Panc1 (cell line): ENCODE measurements around the gene UBXN2A. TPM values are rescaled to one million over a fixed set of nuclear protein-coding genes. Genes with fewer than 3 reads are reported as not detected.

Experiments
- ATAC-seq: fragments of 200-7000 bp; cut with Tn5 transposase; 2 replicates; pipeline ENCODE4 v1.9.1; 2020; ENCODE audit warnings: mild to moderate bottlenecking, moderate library complexity
- BruUV-seq: library from RNA; stranded (reverse); fragments of 400-500 nt; replicated peaks from 2 replicates; lab custom pipeline; 2021; lab: Mats Ljungman, UMichigan
- CTCF ChIA-PET: fragments of 300-600 bp; sonication (Branson Sonifier 250); formaldehyde crosslinking; loops from one replicate; lab custom pipeline; 2022; ENCODE audit warnings: antibody characterized with exemption; lab: Charles Lee
- POLR2A ChIA-PET: fragments of 300-600 bp; sonication (Branson Sonifier 250); formaldehyde crosslinking; loops from one replicate; lab custom pipeline; 2022; ENCODE audit warnings: antibody characterized with exemption; lab: Charles Lee
- DNase-seq: peaks from one replicate; pipeline ENCODE4 v3.0.0-alpha.2; 2010; ENCODE audit warnings: low read depth, low spot score
- H3K27ac ChIP-seq: 2 replicates; pipeline ENCODE4 v1.5.1; 2011; ENCODE audit warnings: mild to moderate bottlenecking, low read length, inconsistent platforms
- H3K27me3 ChIP-seq: fragments of 200-500 bp; sonication (Bioruptor generic); 2 replicates; pipeline ENCODE4 v1.6.0; 2014; ENCODE audit warnings: low read length, inconsistent platforms; ENCODE audit not compliant: control insufficient read depth, insufficient read depth
- H3K36me3 ChIP-seq: fragments of 200-500 bp; sonication (Bioruptor generic); 2 replicates; pipeline ENCODE4 v1.5.1; 2014; ENCODE audit warnings: inconsistent platforms, mild to moderate bottlenecking, low read length, moderate library complexity; ENCODE audit not compliant: control insufficient read depth, insufficient read depth
- H3K4me1 ChIP-seq: 2 replicates; pipeline ENCODE4 v1.5.1; 2011; ENCODE audit warnings: inconsistent platforms, mild to moderate bottlenecking, low read length, moderate library complexity; ENCODE audit not compliant: control insufficient read depth, insufficient read depth
- H3K4me3 ChIP-seq, 2 experiments: 2 replicates each; pipeline ENCODE4 v1.5.1; 2011 to 2012; ENCODE audit warnings: low read depth in 2 of 2, low read length in 2 of 2, mild to moderate bottlenecking in 2 of 2, inconsistent platforms in 1 of 2, moderate library complexity in 1 of 2
- H3K9me3 ChIP-seq: fragments of 200-500 bp; sonication (Bioruptor generic); 2 replicates; pipeline ENCODE4 v1.5.1; 2014; ENCODE audit warnings: low read depth, mild to moderate bottlenecking, inconsistent platforms, low read length, moderate library complexity; ENCODE audit not compliant: control insufficient read depth, insufficient read depth
- POLR2AphosphoS5 ChIP-seq: IDR thresholded peaks from 2 replicates; pipeline ENCODE4 v1.6.1; 2012; ENCODE audit warnings: mild to moderate bottlenecking, low read depth, low read length, moderate library complexity
- SIN3A ChIP-seq: IDR thresholded peaks from 2 replicates; pipeline ENCODE4 v1.6.1; 2012; ENCODE audit warnings: low read depth, mild to moderate bottlenecking, low read length, moderate library complexity, borderline replicate concordance; ENCODE audit not compliant: insufficient read depth
- TCF7L2 ChIP-seq: IDR thresholded peaks from 2 replicates; pipeline ENCODE4 v1.6.1; 2011; ENCODE audit warnings: mild to moderate bottlenecking, low read depth, low read length, inconsistent platforms
- in situ Hi-C: cut with HindIII; loops from 2 replicates; pipeline ENCODE4 v1.10.0; 2016; ENCODE audit warnings: low sequenced_read_pairs, low pct_unique_long_range_greater_than_20kb
- intact Hi-C: fragments of 100-400 bp; cut with micrococcal nuclease; formaldehyde crosslinking; loops from one replicate; pipeline ENCODE4 v1.10.0; 2022; ENCODE audit not compliant: unreplicated experiment
- total RNA-seq: library from RNA; stranded (reverse); gene quantifications from one replicate; pipeline ENCODE4 v1.2.1, GENCODE V29; 2021; ENCODE audit not compliant: unreplicated experiment
- TF ChIP-seq, protein P1 (sequence below), 2 experiments: IDR thresholded peaks; 2 replicates each; pipeline ENCODE4 v1.6.1; 2011 to 2012; ENCODE audit warnings: low read depth in 2 of 2, control low read depth in 1 of 2, low read length in 1 of 2, mild to moderate bottlenecking in 1 of 2, moderate library complexity in 1 of 2; ENCODE audit not compliant: insufficient read depth in 1 of 2
- TF ChIP-seq, protein P2 (sequence below): fragments of 450-650 bp; IDR thresholded peaks from 2 replicates; pipeline ENCODE4 v1.5.1; 2017; ENCODE audit warnings: mild to moderate bottlenecking

UBXN2A gene
- total RNA-seq, 1 experiment from 2014 or later = 23.3 TPM

DNA sequence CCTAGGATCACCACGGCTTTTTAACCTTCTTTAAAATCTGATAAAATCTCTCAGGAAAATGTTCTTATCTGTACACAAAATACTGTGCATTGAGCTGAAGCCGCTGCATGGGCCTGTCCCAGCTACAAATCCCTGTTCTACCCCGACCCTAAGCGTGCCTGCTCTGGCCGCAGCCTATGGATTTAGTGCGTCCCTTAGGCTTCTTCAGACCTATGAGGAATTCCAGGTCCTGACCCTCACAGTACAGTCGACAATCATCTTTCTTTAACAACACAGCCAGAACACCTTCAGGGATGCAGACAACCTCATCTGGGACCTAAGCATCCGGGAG lies 107.4 kb downstream of the UBXN2A start:
- CTCF ChIA-PET = interaction anchor here (0.8 to 1.0 kb wide), 3 partner anchors 36 to 223 kb away, joined by 3 to 6 read pairs (median 5); partner anchors contain the start of genes ATAD2B and TP53I3
- in situ Hi-C loops (no loop called here), intact Hi-C loops (loop anchor here (10.0 kb wide), 1 partner anchor 123 kb away; the partner anchor contains the start of gene ATAD2B)
- Histone ChIP-seq H3K27me3 (no peaks in the 10 kb centered on the region), H3K4me1 (peaks cover 30% of the 10 kb centered on the region; the same call in 1 of the 2 replicates), H3K4me3 (peak overlapping the region; percentile 94 to 98), H3K9me3 (no peaks in the 10 kb centered on the region), H3K36me3 (no peaks in the 10 kb centered on the region), H3K27ac (peak overlapping the region; percentile 82)
- POLR2A ChIA-PET = interaction anchor here (0.6 kb wide), 1 partner anchor 682 kb away, joined by 3 read pairs; no protein-coding TSS in a partner anchor
- TF ChIP-seq, protein P1, sequence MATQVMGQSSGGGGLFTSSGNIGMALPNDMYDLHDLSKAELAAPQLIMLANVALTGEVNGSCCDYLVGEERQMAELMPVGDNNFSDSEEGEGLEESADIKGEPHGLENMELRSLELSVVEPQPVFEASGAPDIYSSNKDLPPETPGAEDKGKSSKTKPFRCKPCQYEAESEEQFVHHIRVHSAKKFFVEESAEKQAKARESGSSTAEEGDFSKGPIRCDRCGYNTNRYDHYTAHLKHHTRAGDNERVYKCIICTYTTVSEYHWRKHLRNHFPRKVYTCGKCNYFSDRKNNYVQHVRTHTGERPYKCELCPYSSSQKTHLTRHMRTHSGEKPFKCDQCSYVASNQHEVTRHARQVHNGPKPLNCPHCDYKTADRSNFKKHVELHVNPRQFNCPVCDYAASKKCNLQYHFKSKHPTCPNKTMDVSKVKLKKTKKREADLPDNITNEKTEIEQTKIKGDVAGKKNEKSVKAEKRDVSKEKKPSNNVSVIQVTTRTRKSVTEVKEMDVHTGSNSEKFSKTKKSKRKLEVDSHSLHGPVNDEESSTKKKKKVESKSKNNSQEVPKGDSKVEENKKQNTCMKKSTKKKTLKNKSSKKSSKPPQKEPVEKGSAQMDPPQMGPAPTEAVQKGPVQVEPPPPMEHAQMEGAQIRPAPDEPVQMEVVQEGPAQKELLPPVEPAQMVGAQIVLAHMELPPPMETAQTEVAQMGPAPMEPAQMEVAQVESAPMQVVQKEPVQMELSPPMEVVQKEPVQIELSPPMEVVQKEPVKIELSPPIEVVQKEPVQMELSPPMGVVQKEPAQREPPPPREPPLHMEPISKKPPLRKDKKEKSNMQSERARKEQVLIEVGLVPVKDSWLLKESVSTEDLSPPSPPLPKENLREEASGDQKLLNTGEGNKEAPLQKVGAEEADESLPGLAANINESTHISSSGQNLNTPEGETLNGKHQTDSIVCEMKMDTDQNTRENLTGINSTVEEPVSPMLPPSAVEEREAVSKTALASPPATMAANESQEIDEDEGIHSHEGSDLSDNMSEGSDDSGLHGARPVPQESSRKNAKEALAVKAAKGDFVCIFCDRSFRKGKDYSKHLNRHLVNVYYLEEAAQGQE (IDR thresholded peaks at IDR 0.05; ENCODE audit: insufficient read depth in 1 of 2, low read depth in 2 of 2, low read length in 1 of 2) = no peak
- TF ChIP-seq POLR2AphosphoS5 = no peak
- TF ChIP-seq TCF7L2 = no peak
- no peak for TF ChIP-seq SIN3A
- TF ChIP-seq, protein P2, sequence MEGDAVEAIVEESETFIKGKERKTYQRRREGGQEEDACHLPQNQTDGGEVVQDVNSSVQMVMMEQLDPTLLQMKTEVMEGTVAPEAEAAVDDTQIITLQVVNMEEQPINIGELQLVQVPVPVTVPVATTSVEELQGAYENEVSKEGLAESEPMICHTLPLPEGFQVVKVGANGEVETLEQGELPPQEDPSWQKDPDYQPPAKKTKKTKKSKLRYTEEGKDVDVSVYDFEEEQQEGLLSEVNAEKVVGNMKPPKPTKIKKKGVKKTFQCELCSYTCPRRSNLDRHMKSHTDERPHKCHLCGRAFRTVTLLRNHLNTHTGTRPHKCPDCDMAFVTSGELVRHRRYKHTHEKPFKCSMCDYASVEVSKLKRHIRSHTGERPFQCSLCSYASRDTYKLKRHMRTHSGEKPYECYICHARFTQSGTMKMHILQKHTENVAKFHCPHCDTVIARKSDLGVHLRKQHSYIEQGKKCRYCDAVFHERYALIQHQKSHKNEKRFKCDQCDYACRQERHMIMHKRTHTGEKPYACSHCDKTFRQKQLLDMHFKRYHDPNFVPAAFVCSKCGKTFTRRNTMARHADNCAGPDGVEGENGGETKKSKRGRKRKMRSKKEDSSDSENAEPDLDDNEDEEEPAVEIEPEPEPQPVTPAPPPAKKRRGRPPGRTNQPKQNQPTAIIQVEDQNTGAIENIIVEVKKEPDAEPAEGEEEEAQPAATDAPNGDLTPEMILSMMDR = no peak
- no TSS peak for BruUV-seq
- ATAC-seq = peak; percentile 50
- DNase-seq = no peak

DNA sequence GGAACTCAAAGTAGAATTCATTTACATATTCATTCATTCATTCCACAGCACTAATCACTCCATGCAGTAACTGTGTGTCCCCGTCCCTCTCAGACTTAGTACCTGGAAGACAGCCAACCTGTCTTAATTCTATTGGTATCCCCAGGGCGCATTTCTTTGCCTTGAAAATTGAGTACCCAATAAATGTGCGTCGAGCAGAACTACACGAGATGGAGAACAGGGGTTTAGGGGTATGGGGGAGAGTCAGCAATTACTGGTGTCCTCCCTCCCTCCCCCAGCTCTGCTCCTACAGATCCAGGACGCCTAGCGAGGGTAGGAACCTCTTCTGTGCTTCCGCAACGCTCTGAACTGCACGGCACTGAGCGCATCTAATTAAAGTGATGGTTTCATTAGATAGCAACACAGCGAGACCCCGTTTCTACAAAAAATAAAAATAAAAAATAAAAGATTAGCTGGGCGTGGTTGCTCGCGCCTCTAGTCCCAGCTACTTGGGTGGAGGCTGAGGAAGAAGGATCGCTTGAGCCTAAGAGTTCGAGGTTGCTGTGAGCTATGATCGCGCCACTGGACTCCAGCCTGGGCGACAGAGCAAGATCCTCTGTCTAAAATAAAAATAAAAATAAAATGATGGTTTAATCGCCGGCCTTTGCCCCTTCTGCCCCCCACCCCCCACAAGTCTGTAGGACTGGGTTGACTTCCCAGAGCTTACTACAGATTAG lies 108.7 kb downstream of the UBXN2A start:
- peaks cover 30% of the 10 kb centered on the region; the same call in 1 of the 2 replicates for H3K4me1 ChIP-seq
- CTCF ChIA-PET = interaction anchor here (0.6 kb wide), 1 partner anchor 34 kb away, joined by 3 read pairs; no protein-coding TSS in a partner anchor
- POLR2A ChIA-PET = interaction anchor here (0.6 to 0.7 kb wide), 2 partner anchors 36 to 1919 kb away, joined by 3 to 5 read pairs; no protein-coding TSS in a partner anchor
- intact Hi-C loops = loop anchor here (10.0 kb wide), 1 partner anchor 124 kb away; the partner anchor contains the start of gene ATAD2B
- peak overlapping the region; percentile 40 for H3K27ac ChIP-seq
- H3K4me3 ChIP-seq = peak overlapping the region; percentile 61 to 71
- DNase-seq (no peak), ATAC-seq (no peak; the same call in 1 of the 2 replicates)
- H3K36me3 ChIP-seq = no peaks in the 10 kb centered on the region
- TF ChIP-seq POLR2AphosphoS5 (no peak), SIN3A (no peak), TCF7L2 (no peak)
- TF ChIP-seq, protein P2 = no peak
- TF ChIP-seq, protein P1 (IDR thresholded peaks at IDR 0.05; ENCODE audit: insufficient read depth in 1 of 2, low read depth in 2 of 2, low read length in 1 of 2) = no peak
- no peaks in the 10 kb centered on the region for H3K27me3 ChIP-seq
- H3K9me3 ChIP-seq = no peaks in the 10 kb centered on the region
- BruUV-seq = no TSS peak
- in situ Hi-C loops = no loop called here
